Omental fat pad (tissue), 4 donors: ENCODE results near the gene WDFY2. TPM values are rescaled to one million over a fixed set of nuclear protein-coding genes. Genes with fewer than 3 reads are reported as not detected.

ENCODE experiments used
- ATAC-seq: fragments of 150-250 bp; one replicate; pipeline ENCODE4 v1.9.1; 2016; ENCODE audit warnings: mild to moderate bottlenecking, moderate library complexity; ENCODE audit not compliant: low FRiP score
- DNase-seq: peaks from one replicate; pipeline ENCODE4 v3.0.0-alpha.2; 2019; ENCODE audit warnings: low spot score
- total RNA-seq, 4 donors: library from RNA; depleted of rRNA; stranded (reverse); fragments of >200 nt; gene quantifications; one replicate each; pipeline ENCODE4 v1.1.0, GENCODE V29; 2016
- TF ChIP-seq, protein P1 (sequence below), 3 donors: fragments of 450-650 bp; IDR thresholded peaks; one replicate each; pipeline ENCODE4 v1.5.1; 2016 to 2017; ENCODE audit warnings: antibody characterized with exemption in 3 of 3, mild to moderate bottlenecking in 3 of 3, moderate library complexity in 2 of 3

Gene WDFY2
- total RNA-seq, 4 donors from 2014 or later: 13.3 to 26.6 (median 15.8) TPM

DNA sequence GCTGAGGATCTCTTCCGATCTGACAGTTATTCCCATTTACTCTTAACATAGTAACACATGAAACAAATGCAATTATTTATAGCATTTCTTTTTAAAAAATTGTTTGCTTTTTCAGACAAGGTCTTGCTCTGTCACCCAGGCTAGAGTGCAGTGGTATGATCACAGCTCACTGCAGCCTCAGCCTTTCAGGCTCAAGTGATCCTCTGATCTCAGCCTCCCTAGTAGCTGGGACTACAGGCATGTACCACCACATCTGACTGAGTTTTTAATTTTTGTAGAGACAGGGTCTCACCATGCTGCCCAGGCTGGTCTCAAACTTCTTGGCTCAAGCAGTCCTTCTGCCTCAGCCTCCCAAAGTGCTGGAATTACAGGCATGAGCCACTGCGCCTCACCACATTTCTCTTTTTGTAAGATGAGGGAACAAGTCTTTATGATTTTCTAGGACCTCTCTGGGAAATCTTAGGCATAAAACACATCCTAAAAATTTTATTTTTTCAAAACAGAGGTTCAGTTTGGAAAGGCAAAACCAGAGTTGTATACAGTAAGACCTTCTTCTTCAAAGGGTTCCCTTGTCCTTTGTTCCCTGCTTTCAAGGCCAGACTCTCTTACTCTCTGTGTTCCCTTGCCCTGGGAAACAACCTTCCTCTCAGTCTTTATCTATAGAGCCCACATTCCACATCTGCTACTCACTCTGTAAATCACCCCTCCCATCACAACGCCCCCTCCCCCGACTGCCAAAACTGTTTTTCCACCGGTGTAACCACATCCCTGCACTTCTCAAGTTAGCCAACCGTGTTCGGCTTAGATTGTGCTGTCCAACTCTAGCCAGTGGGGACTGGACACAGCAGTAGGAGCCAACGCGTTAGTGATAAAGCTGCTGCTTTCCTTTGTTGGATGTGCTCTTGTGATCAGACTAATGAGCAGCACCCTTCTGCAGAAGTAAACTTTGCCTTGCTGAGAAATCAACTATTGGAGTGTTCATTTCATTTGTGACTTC is 163.5 kb downstream of the WDFY2 start:
- TF ChIP-seq, protein P1, sequence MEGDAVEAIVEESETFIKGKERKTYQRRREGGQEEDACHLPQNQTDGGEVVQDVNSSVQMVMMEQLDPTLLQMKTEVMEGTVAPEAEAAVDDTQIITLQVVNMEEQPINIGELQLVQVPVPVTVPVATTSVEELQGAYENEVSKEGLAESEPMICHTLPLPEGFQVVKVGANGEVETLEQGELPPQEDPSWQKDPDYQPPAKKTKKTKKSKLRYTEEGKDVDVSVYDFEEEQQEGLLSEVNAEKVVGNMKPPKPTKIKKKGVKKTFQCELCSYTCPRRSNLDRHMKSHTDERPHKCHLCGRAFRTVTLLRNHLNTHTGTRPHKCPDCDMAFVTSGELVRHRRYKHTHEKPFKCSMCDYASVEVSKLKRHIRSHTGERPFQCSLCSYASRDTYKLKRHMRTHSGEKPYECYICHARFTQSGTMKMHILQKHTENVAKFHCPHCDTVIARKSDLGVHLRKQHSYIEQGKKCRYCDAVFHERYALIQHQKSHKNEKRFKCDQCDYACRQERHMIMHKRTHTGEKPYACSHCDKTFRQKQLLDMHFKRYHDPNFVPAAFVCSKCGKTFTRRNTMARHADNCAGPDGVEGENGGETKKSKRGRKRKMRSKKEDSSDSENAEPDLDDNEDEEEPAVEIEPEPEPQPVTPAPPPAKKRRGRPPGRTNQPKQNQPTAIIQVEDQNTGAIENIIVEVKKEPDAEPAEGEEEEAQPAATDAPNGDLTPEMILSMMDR (IDR thresholded peaks at IDR 0.05): no peak
- DNase-seq: no peak
- no peak for ATAC-seq

DNA sequence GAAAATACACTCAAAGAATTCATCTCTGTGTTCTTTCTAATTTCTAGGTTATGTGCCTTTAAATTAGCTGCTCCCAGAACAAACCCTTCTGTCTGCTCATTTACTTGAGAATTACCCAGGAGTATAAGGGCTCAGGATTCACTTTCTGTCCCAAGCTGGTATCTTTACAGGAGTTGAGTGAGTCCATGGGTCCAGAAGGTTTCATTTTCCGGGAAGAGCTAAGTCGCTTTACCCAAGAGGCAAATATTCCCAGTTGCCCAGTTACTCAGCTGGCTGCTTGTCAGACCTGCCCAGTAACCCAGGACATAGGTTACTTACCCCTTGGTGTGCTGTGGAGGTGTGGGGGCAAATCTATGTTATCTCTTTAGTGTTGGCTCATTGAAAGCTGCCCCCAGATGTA is 172.4 kb downstream of the WDFY2 start:
- TF ChIP-seq, protein P1 (IDR thresholded peaks at IDR 0.05): no peak
- DNase-seq: no peak
- ATAC-seq: no peak

DNA sequence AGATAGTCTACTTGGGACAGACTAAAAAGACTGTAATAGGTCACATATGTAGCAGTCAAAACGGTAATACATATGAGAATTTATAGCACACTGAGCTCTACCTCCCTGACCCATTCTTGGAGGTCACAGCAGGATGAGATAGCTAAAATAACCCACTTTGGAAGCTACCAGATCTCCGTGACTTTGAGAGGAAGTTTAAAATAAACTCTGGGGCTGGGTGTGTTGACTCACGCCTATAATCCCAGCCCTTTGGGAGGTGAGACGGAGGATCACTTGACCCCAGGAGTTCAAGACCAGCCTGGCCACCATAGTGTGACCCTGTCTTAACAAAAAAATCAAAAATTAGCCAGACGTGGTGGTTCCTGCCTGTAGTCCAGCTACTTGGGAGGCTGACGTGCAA is 174.4 kb downstream of the WDFY2 start:
- no peak for ATAC-seq
- TF ChIP-seq, protein P1 (IDR thresholded peaks at IDR 0.05): no peak
- DNase-seq: no peak

DNA sequence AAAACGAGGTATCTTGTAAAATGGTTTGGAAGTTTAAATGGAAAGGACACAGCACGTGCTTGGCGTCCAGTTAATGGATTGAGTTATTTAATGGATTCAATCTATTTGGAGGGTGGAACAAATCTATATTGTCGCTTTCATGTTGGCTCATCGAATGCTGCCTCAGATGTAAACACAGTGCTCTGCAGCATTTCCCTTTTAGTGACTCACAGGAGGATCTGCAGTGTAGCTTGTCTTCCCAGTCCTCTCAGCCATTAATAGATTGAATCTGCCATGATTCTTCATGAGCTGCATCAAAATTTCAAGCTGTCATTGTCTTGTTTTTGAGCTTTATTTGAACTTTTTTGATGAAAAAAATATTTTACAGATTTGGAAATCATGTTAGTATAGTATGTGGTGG is 175.0 kb downstream of the WDFY2 start:
- ATAC-seq (no peak), DNase-seq (no peak)
- TF ChIP-seq, protein P1 (IDR thresholded peaks at IDR 0.05): no peak

DNA sequence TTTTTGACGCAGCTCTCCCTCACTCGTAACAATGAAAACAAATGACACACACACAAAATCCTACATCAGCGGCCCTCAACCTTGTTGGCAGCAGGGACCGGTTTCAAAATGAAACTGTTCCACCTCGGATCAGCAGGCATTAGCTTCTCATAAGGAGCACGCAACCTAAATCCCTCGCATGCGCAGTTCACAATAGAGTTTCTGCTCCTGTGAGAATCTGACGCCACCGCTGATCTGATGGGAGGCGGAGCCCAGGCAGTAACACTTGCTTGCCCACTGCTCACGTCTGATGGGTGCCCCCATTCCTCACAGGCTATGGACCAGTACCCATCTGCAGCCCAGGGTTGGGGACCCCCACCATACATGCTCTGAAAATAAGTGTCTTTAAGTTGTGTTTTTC is 176.3 kb downstream of the WDFY2 start:
- DNase-seq: no peak
- no peak for ATAC-seq
- TF ChIP-seq, protein P1 (IDR thresholded peaks at IDR 0.05): no peak

DNA sequence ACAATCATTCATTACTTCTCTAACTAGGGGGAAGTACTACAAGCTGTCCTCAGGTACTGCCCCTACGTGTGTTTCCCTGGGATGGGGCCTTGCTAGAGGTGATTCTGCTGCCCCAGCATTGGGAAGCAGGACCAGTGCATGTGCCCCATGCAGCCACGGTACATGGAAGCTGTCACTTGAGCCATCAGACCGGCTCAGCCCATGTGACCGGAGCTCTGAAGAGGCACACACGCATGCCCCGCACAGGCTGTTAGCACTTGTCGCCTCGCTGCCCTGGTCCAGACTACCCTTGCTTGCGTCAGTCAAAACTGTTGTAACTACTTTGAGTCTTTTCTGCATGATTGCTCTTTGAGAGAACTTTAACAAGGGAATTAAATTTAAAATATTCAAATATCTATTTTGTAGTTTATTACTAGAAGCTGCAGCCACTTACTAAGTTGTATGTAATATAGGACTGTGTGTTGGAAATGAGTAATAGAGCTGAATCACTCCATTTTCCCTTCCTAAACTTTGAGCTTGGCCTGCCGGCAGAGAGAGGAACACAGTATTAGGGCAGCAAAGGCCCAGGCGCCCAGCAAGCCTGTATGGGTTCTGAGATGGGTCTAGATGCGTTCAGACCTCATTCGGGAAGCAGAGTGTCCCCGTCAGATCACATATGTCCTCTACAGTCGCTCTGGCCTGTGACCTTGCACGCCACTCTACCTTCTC is 177.5 kb downstream of the WDFY2 start:
- no peak for DNase-seq
- TF ChIP-seq, protein P1 (IDR thresholded peaks at IDR 0.05): no peak
- no peak for ATAC-seq
